ENCODE results near the gene PBX3.

GRCh38 chr9:125760537-125760936 is 13.4 kb downstream of the PBX3 start:
- no peak for TF ChIP-seq CTCF (IDR thresholded peaks at IDR 0.05)
- no peak for TF ChIP-seq EZH2 (IDR thresholded peaks at IDR 0.05; ENCODE audit: borderline replicate concordance, insufficient read depth, low read depth, low read length, poor library complexity, severe bottlenecking)

Measured in B cell (primary cell).